Iris pigment epithelial cell (primary cell): ENCODE measurements around the gene ZNF688.

Source experiments
- DNase-seq: peaks from one replicate; pipeline ENCODE4 v3.0.0-alpha.2; 2011; ENCODE audit warnings: low read depth

ZNF688 gene

DNA sequence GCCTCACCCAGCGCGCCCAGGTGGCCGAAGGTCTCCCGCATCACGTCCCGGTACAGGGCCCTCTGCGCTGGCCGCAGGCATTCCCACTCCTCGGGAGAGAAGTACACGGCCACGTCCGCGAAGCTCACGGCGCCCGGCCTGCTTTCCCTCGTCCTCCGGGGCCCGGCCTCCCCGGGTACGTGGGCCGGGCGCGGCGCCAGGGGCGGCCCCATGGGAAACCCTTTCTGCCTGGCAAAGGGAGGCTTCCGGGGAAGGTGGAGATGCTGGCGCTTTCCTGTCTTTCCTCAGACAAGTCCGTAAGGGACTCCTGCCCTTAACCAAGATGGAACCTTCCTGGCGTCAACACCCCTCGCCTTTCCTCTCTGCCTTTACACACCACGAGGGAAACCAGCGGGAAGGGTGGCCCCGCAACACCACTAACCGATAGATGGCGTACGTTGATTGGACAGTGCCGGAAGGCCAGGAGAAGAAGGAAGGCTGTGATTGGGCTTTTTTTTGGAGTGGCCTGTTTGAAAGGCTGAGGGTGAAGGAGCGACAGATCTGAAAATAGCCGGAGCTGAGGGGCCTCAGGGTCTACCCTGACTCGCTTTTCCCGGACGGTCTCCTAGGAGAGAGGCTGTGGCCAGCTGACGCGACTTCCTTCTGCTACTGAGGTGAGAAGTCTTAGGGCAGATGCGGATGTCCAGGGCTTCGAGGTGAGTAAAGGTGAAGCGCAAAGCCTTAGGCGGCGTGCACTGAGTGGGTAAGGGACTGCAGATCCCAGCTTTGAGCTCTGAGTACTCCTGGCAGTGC, 14.1 kb upstream of the ZNF688 start, which contains the start of gene ZNF785:
Gene ZNF785, minus strand, starts transcription at position 298 of the 792 bp plus-strand sequence. Its CDS starts 86 bp downstream, at position 212.
- DNase-seq = peak; percentile 99

- no peak for DNase-seq
Measured at GRCh38 chr16:30585022-30585399, 13.5 kb upstream of the ZNF688 start.

GRCh38 chr16:30582611-30583340, 11.3 kb upstream of the ZNF688 start:
- no peak for DNase-seq

GRCh38 chr16:30581457-30581856, 9.9 kb upstream of the ZNF688 start:
- DNase-seq = no peak

DNA sequence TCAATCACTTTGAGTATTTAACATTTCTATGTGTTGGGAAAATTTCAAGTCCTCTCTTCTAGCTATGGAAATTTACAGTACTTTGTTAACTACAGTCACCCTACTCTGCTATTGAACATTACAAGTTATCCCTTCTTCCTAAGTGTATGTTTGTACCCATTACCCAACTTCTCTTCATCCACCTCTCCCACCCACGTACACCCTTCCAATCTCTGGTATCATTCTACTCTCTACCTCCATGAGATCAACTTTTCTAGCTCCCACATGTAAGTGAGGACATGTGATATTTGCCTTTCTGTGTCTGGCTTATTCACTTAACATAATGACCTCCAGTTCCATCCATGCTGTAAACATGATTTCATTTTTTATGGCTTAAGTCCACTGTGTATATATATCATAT, 3.2 kb upstream of the ZNF688 start:
- DNase-seq = no peak

DNA sequence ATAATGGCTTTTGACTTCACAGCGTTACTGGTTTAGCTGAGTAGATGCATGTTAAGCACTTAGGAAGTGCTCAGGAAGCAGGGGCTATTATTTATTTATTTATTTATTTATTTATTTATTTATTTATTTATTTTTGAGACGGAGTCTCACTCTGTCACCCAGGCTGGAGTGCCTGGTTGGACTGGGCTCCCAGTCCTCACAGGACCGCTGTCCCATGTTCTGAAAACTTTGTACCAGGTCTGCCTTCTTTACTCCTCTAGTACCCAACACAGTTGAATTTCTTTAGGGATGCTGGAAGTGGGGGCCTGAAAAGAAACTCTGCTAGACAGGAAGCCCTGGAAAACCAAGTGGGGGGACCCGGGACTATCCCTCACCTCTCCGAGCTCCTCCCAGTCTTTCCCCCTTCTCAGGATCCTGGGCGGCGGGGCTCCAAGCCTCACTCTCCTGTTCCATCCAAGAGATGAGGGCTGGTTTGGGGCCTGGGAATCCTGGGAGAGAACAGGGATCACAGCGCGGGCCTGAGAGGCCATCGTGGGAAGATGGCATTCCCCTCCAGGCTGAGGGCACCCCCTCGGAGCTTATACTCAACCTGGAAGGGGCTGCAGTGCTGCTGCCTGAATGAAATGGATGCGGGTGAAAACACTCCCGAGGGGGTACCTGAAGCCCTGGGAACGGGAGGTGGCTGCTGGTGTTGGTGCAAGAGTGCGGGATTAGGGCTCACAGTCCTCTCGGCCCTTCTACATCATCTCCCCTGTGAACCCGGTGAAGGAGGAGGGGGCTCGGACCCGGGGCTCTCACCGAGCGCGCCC, 674 bp downstream of the ZNF688 start:
- no peak for DNase-seq

DNA sequence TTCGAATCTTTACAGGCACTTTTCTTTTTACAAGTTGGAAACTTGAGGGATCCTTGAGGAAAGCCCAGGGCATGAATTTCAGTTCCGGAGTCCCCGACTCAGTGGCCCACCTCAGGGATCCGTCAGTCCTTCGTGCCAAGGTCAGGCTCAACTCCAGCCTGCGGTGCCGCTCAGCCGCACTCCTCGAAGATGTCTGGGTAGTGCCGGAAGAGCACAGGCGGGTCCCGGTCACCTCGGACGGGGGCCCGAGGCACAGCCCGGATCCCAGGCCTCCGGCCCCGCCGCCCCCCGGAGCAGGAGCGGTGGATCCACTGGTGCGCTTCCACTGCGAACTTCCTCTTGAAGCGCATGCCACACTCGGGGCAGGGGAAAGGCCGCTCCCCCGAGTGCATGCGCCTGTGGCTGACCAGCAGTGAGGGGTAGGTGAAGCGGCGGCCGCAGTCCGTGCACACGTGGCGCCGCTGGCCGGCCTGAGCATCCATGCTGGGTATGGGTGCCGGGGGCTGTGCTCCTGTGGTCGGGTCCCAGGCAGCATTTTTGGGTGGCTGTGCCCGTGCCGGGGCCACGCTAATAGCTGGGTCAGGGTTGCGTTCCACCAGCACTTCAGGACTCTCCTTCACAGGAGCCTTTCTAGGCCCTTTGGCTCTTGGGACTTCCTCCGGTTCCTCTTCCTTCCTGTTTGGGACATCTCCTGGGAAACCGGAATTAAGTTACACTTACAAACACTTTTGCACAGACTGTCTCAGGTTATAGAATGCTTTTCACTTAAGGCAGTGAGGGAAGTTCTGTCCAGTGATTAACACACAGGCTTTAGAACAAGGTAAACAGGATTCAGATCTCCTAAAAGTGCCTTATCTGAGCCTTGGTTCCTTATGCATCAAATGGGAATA, 1.5 kb downstream of the ZNF688 start:
- DNase-seq = no peak

DNA sequence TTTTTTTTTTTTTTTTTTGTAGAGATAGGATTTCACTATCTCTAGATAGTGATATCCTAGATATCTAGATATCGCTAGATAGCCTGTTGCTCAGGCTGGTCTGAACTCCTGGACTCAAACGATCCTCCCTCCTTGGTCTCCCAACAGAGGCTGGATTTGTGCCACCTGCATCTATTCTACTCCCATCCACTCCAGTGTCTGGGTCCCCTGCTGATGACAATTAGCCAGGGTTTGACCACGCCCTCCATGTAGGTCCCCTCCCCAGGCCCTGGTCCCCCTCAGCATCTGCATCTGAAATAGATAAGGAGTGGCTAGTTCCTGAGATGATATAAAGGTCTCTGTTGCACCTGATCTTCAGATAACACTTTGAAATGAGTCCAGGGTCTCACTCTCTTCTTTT, 2.2 kb downstream of the ZNF688 start:
- no peak for DNase-seq

- DNase-seq = peak; percentile 93
Measured at GRCh38 chr16:30567991-30568638, 3.4 kb downstream of the ZNF688 start.

- DNase-seq = no peak
Measured at GRCh38 chr16:30567160-30567990, 4.1 kb downstream of the ZNF688 start.

DNA sequence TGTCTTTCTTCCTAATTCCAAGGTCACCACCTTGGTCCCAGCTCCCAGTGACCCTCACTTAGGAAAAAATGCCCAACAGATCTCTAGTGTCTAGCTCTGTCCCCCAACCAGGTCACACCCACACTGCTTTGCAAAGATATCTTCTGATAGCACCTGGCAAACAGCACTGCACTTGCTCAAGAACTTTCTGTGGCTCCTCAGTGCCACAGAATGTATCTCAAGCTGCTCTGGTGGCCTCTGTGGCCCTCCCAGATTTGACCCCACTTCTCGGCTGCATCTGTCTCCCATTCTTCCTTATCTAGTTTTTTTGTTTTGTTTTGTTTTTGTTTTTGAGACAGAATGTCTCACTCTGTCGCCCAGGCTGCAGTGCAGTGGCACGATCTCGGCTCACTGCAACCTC, 5.0 kb downstream of the ZNF688 start:
- DNase-seq = no peak

- no peak for DNase-seq
Measured at GRCh38 chr16:30565984-30566383, 5.5 kb downstream of the ZNF688 start.

DNA sequence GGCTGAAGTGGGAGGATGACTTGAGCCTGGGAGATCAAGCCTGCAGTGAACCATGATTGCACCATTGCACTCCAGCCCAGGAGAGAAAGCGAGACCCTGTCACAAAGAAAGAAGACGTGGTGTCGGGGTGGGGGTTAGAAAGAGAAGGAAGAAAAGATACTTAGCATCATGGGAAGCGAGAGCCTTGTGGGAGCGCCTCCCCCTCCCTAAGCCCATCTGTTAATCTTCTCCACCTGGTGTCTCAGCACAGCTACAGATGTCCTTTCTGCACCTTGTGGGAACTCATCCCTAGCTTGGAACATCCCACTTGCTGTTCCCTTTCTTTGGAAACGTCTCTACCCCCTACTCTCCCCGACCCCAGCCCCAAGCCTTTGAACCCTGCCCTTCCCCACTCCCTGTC, 6.0 kb downstream of the ZNF688 start:
- DNase-seq = no peak

GRCh38 chr16:30562021-30562420, 9.5 kb downstream of the ZNF688 start:
- DNase-seq = no peak

- no peak for DNase-seq
Measured at GRCh38 chr16:30561089-30561816, 10.3 kb downstream of the ZNF688 start.

- no peak for DNase-seq
Measured at GRCh38 chr16:30559690-30560089, 11.8 kb downstream of the ZNF688 start.

DNA sequence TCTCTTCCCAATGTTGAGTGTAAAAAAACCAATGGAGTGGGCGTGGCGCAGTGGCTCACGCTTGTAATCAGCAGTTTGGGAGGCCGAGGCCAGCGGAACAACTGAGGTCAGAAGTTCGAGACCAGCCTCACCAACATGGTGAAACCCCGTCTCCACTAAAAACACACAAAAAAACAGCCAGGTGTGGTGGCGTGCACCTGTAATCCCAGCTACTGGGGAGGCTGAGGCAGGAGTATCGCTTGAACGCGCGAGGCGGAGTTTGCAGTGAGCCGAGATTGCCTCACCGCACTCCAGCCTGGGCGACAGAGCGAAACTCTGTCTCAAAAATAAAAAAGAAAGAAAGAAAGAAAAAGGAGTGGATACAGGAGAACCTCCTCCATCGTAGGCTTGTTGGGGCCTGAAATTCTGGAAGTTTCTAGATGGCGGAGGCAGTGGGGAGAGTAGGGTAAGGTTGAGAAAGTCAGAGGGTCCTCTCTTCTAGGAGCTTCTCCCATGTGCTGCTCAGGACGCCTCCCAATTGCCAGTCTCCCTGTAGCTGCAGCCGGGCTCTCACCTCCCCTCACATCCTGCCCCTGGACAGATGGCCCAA, 12.6 kb downstream of the ZNF688 start:
- no peak for DNase-seq

GRCh38 chr16:30557957-30558788, 13.3 kb downstream of the ZNF688 start, which contains the start of gene ZNF764:
Gene ZNF764, minus strand, starts transcription at chr16:30558374. Its CDS starts 192 bp downstream, at chr16:30558182.
- peak; percentile 98 for DNase-seq
